Breast epithelium (tissue), 3 donors: ENCODE data around the gene RASGRF2.

Source experiments
- POLR2A ChIP-seq: fragments of 450-650 bp; IDR thresholded peaks from one replicate; pipeline ENCODE4 v1.6.1; 2016; ENCODE audit warnings: antibody characterized with exemption, mild to moderate bottlenecking, moderate library complexity
- POLR2AphosphoS5 ChIP-seq, 3 donors: sonication (generic); formaldehyde crosslinking; IDR thresholded peaks; one replicate each; pipeline ENCODE4 v1.6.1; 2017; ENCODE audit warnings: antibody characterized with exemption in 3 of 3
- TF ChIP-seq, protein P1 (sequence below), 3 donors: fragments of 450-650 bp; IDR thresholded peaks; one replicate each; pipeline ENCODE4 v1.5.1; 2016 to 2017; ENCODE audit warnings: antibody characterized with exemption in 3 of 3, mild to moderate bottlenecking in 3 of 3, moderate library complexity in 3 of 3

DNA sequence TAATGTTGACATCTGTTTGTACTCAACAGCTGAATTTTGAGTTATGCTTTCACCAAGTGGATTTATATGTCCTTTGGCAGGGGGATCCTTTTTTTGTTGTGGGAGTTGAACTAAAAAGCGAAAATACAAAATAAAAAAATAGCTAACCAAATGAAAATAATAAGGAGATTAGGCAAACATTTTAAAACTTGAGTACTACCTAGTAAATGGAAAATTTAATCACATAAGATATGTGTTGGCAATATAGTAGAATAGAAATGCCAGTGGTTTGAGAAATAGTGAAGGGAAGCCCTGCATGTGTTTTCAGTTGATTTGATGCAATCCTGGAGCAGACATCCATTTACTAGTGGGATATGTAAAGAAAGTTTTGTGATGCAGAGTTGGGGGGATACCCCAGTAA is 98.0 kb downstream of the RASGRF2 start:
- TF ChIP-seq, protein P1, sequence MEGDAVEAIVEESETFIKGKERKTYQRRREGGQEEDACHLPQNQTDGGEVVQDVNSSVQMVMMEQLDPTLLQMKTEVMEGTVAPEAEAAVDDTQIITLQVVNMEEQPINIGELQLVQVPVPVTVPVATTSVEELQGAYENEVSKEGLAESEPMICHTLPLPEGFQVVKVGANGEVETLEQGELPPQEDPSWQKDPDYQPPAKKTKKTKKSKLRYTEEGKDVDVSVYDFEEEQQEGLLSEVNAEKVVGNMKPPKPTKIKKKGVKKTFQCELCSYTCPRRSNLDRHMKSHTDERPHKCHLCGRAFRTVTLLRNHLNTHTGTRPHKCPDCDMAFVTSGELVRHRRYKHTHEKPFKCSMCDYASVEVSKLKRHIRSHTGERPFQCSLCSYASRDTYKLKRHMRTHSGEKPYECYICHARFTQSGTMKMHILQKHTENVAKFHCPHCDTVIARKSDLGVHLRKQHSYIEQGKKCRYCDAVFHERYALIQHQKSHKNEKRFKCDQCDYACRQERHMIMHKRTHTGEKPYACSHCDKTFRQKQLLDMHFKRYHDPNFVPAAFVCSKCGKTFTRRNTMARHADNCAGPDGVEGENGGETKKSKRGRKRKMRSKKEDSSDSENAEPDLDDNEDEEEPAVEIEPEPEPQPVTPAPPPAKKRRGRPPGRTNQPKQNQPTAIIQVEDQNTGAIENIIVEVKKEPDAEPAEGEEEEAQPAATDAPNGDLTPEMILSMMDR (IDR thresholded peaks at IDR 0.05) = no peak
- TF ChIP-seq POLR2AphosphoS5 (IDR thresholded peaks at IDR 0.05) (no peak), POLR2A (no peak)
